H1 (cell line): ENCODE data around the gene GTF3C5.

Experiments used
- CEBPB ChIP-seq: IDR thresholded peaks from 2 replicates; pipeline ENCODE4 v1.6.1; 2012; ENCODE audit warnings: low read depth, low read length
- CHD1 ChIP-seq: IDR thresholded peaks from 2 replicates; pipeline ENCODE4 v1.6.1; 2012; ENCODE audit warnings: low read depth, low read length, improper control_type of control experiment
- E2F6 ChIP-seq: IDR thresholded peaks from 2 replicates; pipeline ENCODE4 v1.6.1; 2012; ENCODE audit warnings: inconsistent platforms
- EP300 ChIP-seq, 2 experiments: IDR thresholded peaks; 1 replicate in 1 of 2; 2 replicates in 1 of 2; pipeline ENCODE4 v1.6.1; 2011 to 2012; ENCODE audit warnings: low read depth in 2 of 2, low read length in 2 of 2, mild to moderate bottlenecking in 2 of 2, borderline replicate concordance in 1 of 2, inconsistent platforms in 1 of 2, moderate library complexity in 1 of 2
- EZH2 ChIP-seq: fragments of 200-600 bp; sonication (generic); IDR thresholded peaks from 2 replicates; pipeline ENCODE4 v1.7.1; 2012; ENCODE audit warnings: low read depth, mild to moderate bottlenecking, moderate library complexity, low read length, inconsistent platforms; ENCODE audit not compliant: severe bottlenecking
- JUND ChIP-seq: IDR thresholded peaks from 2 replicates; pipeline ENCODE4 v1.6.1; 2011; ENCODE audit warnings: mild to moderate bottlenecking, improper control_type of control experiment, low read length
- NANOG ChIP-seq: IDR thresholded peaks from 2 replicates; pipeline ENCODE4 v1.6.1; 2011; ENCODE audit warnings: low read length, low read depth, mild to moderate bottlenecking, inconsistent platforms; ENCODE audit not compliant: insufficient read depth, poor library complexity, severe bottlenecking
- POLR2A ChIP-seq, 2 experiments: IDR thresholded peaks; 1 replicate in 1 of 2; 2 replicates in 1 of 2; pipeline ENCODE4 v1.6.1; 2011; ENCODE audit warnings: low read depth in 2 of 2, low read length in 2 of 2, mild to moderate bottlenecking in 2 of 2; ENCODE audit errors: control extremely low read depth in 1 of 2
- POLR2AphosphoS5 ChIP-seq: IDR thresholded peaks from 2 replicates; pipeline ENCODE4 v1.6.1; 2011; ENCODE audit warnings: low read depth, low read length
- SIX5 ChIP-seq: IDR thresholded peaks from 2 replicates; pipeline ENCODE4 v1.6.1; 2011; ENCODE audit warnings: mild to moderate bottlenecking, low read depth, low read length
- SRF ChIP-seq: IDR thresholded peaks from 2 replicates; pipeline ENCODE4 v1.6.1; 2011; ENCODE audit warnings: mild to moderate bottlenecking, low read depth, low read length, moderate library complexity
- USF2 ChIP-seq: IDR thresholded peaks from 2 replicates; pipeline ENCODE4 v1.6.1; 2011; ENCODE audit warnings: low read length, improper control_type of control experiment
- TF ChIP-seq, protein P1 (sequence below): IDR thresholded peaks from 2 replicates; pipeline ENCODE4 v1.6.1; 2012; ENCODE audit warnings: inconsistent platforms
- TF ChIP-seq, protein P2 (sequence below), 3 experiments: IDR thresholded peaks; 1 replicate in 2 of 3; 2 replicates in 1 of 3; pipeline versions ENCODE4 v1.5.1 to v1.6.1; 2011; ENCODE audit warnings: low read length in 3 of 3, mild to moderate bottlenecking in 3 of 3, inconsistent platforms in 2 of 3, low read depth in 1 of 3, moderate library complexity in 1 of 3; ENCODE audit not compliant: insufficient read depth in 1 of 3; ENCODE audit errors: control extremely low read depth in 1 of 3

GRCh38 chr9:133106511-133107244, 75.9 kb downstream of the GTF3C5 start:
- TF ChIP-seq EZH2 (no peak), JUND (no peak), CHD1 (no peak), USF2 (no peak), E2F6 (no peak), EP300 (IDR thresholded peaks at IDR 0.05; ENCODE audit: borderline replicate concordance in 1 of 2, low read depth in 2 of 2, low read length in 2 of 2) (no peak), POLR2A (IDR thresholded peaks at IDR 0.05; ENCODE audit: control extremely low read depth in 1 of 2, low read depth in 2 of 2, low read length in 2 of 2) (no peak), CEBPB (no peak), POLR2AphosphoS5 (no peak), SIX5 (no peak), SRF (no peak), NANOG (no peak)
- TF ChIP-seq, protein P1, sequence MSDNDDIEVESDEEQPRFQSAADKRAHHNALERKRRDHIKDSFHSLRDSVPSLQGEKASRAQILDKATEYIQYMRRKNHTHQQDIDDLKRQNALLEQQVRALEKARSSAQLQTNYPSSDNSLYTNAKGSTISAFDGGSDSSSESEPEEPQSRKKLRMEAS: no peak
- TF ChIP-seq, protein P2, sequence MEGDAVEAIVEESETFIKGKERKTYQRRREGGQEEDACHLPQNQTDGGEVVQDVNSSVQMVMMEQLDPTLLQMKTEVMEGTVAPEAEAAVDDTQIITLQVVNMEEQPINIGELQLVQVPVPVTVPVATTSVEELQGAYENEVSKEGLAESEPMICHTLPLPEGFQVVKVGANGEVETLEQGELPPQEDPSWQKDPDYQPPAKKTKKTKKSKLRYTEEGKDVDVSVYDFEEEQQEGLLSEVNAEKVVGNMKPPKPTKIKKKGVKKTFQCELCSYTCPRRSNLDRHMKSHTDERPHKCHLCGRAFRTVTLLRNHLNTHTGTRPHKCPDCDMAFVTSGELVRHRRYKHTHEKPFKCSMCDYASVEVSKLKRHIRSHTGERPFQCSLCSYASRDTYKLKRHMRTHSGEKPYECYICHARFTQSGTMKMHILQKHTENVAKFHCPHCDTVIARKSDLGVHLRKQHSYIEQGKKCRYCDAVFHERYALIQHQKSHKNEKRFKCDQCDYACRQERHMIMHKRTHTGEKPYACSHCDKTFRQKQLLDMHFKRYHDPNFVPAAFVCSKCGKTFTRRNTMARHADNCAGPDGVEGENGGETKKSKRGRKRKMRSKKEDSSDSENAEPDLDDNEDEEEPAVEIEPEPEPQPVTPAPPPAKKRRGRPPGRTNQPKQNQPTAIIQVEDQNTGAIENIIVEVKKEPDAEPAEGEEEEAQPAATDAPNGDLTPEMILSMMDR (IDR thresholded peaks at IDR 0.05; ENCODE audit: control extremely low read depth in 1 of 3, insufficient read depth in 1 of 3, low read depth in 1 of 3, low read length in 3 of 3): no peak
